Mammary epithelial cell (primary cell): ENCODE results near the gene IGFBP1.

Experiments used
- EZH2 ChIP-seq: IDR thresholded peaks from 2 replicates; pipeline ENCODE4 v1.6.1; 2012; ENCODE audit warnings: low read length, inconsistent platforms, borderline replicate concordance
- TF ChIP-seq, protein P1 (sequence below), 2 donors: IDR thresholded peaks in 1 of 2; conservative IDR thresholded peaks in 1 of 2; 2 replicates each; pipeline ENCODE4 v1.5.1; 2011 to 2012; ENCODE audit warnings: inconsistent platforms in 2 of 2, low read length in 2 of 2, mild to moderate bottlenecking in 2 of 2, control low read depth in 1 of 2, low read depth in 1 of 2; ENCODE audit not compliant: insufficient read depth in 1 of 2; ENCODE audit errors: extremely low read depth in 1 of 2

DNA sequence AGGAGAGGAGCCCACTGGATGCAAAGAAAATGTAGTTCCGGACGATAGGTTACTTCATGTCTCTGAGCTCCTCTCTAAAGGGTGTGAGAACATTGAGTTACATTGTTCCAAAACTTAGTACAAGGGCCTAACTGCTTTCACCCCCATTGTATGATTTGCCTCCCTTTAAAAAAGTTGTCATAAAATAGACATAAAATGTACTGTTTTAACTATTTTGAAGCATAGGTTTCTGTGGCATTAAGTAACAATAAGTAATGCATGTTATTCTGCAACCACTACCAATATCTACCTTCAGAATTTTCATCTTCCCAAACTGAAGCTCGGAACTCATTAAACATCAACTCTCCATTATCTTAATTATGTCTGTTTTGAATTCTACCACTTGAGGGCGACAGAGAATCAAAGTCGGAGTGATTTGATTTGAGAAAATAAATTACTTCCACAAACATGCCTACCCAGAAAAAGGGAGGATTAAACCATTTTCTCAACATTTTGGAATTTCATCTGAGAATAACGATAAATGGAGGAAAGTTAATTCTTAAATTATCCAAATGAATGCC is 2.7 kb downstream of the IGFBP1 start:
- TF ChIP-seq, protein P1, sequence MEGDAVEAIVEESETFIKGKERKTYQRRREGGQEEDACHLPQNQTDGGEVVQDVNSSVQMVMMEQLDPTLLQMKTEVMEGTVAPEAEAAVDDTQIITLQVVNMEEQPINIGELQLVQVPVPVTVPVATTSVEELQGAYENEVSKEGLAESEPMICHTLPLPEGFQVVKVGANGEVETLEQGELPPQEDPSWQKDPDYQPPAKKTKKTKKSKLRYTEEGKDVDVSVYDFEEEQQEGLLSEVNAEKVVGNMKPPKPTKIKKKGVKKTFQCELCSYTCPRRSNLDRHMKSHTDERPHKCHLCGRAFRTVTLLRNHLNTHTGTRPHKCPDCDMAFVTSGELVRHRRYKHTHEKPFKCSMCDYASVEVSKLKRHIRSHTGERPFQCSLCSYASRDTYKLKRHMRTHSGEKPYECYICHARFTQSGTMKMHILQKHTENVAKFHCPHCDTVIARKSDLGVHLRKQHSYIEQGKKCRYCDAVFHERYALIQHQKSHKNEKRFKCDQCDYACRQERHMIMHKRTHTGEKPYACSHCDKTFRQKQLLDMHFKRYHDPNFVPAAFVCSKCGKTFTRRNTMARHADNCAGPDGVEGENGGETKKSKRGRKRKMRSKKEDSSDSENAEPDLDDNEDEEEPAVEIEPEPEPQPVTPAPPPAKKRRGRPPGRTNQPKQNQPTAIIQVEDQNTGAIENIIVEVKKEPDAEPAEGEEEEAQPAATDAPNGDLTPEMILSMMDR (conservative IDR thresholded peaks at IDR 0.05 in 1 of 2, IDR thresholded peaks at IDR 0.05 in 1 of 2; ENCODE audit: extremely low read depth in 1 of 2, insufficient read depth in 1 of 2, low read depth in 1 of 2, low read length in 2 of 2) = peak; percentile 43 to 54
- TF ChIP-seq EZH2 = no peak
